ENCODE results near the gene TGFB2.

DNA sequence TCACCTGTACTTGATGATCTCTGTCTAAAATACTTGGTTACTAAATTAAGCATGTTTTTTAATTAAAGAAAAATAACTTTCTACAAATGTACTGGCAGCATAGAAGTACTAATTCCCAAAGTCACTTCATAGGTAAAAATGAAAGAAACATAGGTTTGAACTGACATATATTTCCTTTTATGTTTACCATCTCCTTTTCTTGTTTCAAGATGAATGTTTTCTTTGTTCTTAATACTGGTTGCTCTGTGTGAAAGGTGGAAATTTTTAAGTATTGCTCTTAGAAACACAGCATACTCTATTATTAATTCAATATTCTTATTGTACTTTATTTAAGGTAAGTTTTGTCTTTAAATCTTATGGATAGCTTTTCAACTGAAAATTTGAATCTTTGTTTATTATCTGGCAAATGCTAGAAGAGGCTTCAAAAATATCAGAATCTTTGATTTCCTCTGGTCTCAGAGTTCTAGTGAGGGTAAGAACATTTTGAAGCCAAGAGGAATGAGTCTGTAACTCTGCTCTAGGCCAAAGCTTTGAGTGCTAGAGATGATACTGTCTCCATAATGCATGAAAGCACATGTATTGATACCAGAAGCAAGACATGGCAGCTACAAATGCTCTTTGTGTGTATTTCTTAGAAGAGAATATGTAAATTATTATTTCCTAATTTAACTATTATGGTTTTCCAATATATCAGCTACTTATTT, 41.8 kb upstream of the TGFB2 start:
- TF ChIP-seq, protein P1, sequence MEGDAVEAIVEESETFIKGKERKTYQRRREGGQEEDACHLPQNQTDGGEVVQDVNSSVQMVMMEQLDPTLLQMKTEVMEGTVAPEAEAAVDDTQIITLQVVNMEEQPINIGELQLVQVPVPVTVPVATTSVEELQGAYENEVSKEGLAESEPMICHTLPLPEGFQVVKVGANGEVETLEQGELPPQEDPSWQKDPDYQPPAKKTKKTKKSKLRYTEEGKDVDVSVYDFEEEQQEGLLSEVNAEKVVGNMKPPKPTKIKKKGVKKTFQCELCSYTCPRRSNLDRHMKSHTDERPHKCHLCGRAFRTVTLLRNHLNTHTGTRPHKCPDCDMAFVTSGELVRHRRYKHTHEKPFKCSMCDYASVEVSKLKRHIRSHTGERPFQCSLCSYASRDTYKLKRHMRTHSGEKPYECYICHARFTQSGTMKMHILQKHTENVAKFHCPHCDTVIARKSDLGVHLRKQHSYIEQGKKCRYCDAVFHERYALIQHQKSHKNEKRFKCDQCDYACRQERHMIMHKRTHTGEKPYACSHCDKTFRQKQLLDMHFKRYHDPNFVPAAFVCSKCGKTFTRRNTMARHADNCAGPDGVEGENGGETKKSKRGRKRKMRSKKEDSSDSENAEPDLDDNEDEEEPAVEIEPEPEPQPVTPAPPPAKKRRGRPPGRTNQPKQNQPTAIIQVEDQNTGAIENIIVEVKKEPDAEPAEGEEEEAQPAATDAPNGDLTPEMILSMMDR (IDR thresholded peaks at IDR 0.05) = no peak
- TF ChIP-seq POLR2A (IDR thresholded peaks at IDR 0.05) = no peak

Measured in thyroid gland (tissue), 4 donors.